ENCODE data around the gene GPRC5B.

Gene GPRC5B

GRCh38 chr16:19884611-19885450, at the start of gene GPRC5B:
Gene GPRC5B, minus strand, starts transcription at chr16:19884848. Its CDS starts 12,003 bp downstream, at chr16:19872845.
- DNase-seq: no peak

GRCh38 chr16:19933740-19934139, 49.1 kb upstream of the GPRC5B start:
- no peak for DNase-seq

GRCh38 chr16:19929062-19929511, 44.4 kb upstream of the GPRC5B start:
- DNase-seq: no peak

- DNase-seq: no peak
Observed at GRCh38 chr16:19928432-19928831, 43.8 kb upstream of the GPRC5B start.

- DNase-seq: no peak
Observed at GRCh38 chr16:19926449-19927390, 42.1 kb upstream of the GPRC5B start.

- DNase-seq: no peak
Observed at GRCh38 chr16:19923396-19923795, 38.7 kb upstream of the GPRC5B start.

- no peak for DNase-seq
Observed at GRCh38 chr16:19919142-19919541, 34.5 kb upstream of the GPRC5B start.

GRCh38 chr16:19916064-19916463, 31.4 kb upstream of the GPRC5B start:
- no peak for DNase-seq

GRCh38 chr16:19914877-19915276, 30.2 kb upstream of the GPRC5B start:
- DNase-seq: no peak

GRCh38 chr16:19913340-19913645, 28.6 kb upstream of the GPRC5B start:
- no peak for DNase-seq

GRCh38 chr16:19912455-19913339, 28.0 kb upstream of the GPRC5B start:
- no peak for DNase-seq

GRCh38 chr16:19911747-19912454, 27.3 kb upstream of the GPRC5B start:
- no peak for DNase-seq

GRCh38 chr16:19911204-19911603, 26.6 kb upstream of the GPRC5B start:
- no peak for DNase-seq

GRCh38 chr16:19909750-19910322, 25.2 kb upstream of the GPRC5B start:
- no peak for DNase-seq

- no peak for DNase-seq
Observed at GRCh38 chr16:19908921-19909320, 24.3 kb upstream of the GPRC5B start.

GRCh38 chr16:19907161-19907992, 22.7 kb upstream of the GPRC5B start:
- DNase-seq: no peak

- no peak for DNase-seq
Observed at GRCh38 chr16:19901164-19901563, 16.5 kb upstream of the GPRC5B start.

GRCh38 chr16:19899605-19899955, 14.9 kb upstream of the GPRC5B start:
- DNase-seq: no peak

GRCh38 chr16:19898924-19899604, 14.4 kb upstream of the GPRC5B start:
- no peak for DNase-seq

GRCh38 chr16:19898166-19898565, 13.5 kb upstream of the GPRC5B start:
- no peak for DNase-seq

All from NCI-H187 treated with DMSO at 0.1 percent for 48 hours (cell line).